IMR-90 (cell line): ENCODE results near the gene TTLL12. TPM values are rescaled to one million over a fixed set of nuclear protein-coding genes. Genes with fewer than 3 reads are reported as not detected.

Experiments
- ATAC-seq: fragments of 200-7000 bp; cut with Tn5 transposase; 2 replicates; pipeline ENCODE4 v1.9.1; 2020; ENCODE audit warnings: low read depth, mild to moderate bottlenecking, moderate library complexity
- BruUV-seq: library from RNA; stranded (reverse); fragments of 400-500 nt; replicated peaks from 2 replicates; lab custom pipeline; 2021; lab: Mats Ljungman, UMichigan
- CTCF ChIA-PET: fragments of 300-600 bp; formaldehyde crosslinking; extraction: SDS; loops from one replicate; lab custom pipeline; 2021; ENCODE audit warnings: antibody characterized with exemption; lab: Yijun Ruan, JAX
- POLR2A ChIA-PET: fragments of 300-600 bp; sonication (Branson Sonifier 250); formaldehyde crosslinking; loops from one replicate; lab custom pipeline; 2022; ENCODE audit warnings: antibody characterized with exemption; ENCODE audit not compliant: unreplicated experiment; lab: Charles Lee
- DNase-seq: peaks from one replicate; pipeline ENCODE4 v3.0.0; 2013
- H2AFZ ChIP-seq: replicated peaks from 2 replicates; pipeline ENCODE3; 2013; ENCODE audit warnings: low read length, mild to moderate bottlenecking; ENCODE audit not compliant: poor library complexity
- H2AK5ac ChIP-seq: 2 replicates; pipeline ENCODE4 v1.6.1; 2013; ENCODE audit warnings: low read depth, low read length, inconsistent platforms
- H2AK9ac ChIP-seq: replicated peaks from 2 replicates; pipeline ENCODE3; 2013; ENCODE audit warnings: mild to moderate bottlenecking, low read depth, low read length, moderate library complexity; ENCODE audit not compliant: poor library complexity
- H2BK120ac ChIP-seq: 2 replicates; pipeline ENCODE4 v1.6.1; 2013; ENCODE audit warnings: low read depth, low read length, inconsistent platforms
- H2BK15ac ChIP-seq: 3 replicates; pipeline ENCODE4 v1.6.1; 2013; ENCODE audit warnings: low read depth, low read length, inconsistent platforms
- H2BK20ac ChIP-seq: 2 replicates; pipeline ENCODE4 v1.6.1; 2013; ENCODE audit warnings: low read depth, mild to moderate bottlenecking, inconsistent platforms, low read length, moderate library complexity
- H2BK5ac ChIP-seq: 2 replicates; pipeline ENCODE4 v1.6.1; 2013; ENCODE audit warnings: mild to moderate bottlenecking, low read depth, low read length, inconsistent platforms; ENCODE audit not compliant: poor library complexity, severe bottlenecking
- H3K14ac ChIP-seq: replicated peaks from 2 replicates; pipeline ENCODE4 v1.6.1; 2013; ENCODE audit warnings: low read depth, low read length, inconsistent platforms
- H3K18ac ChIP-seq: 2 replicates; pipeline ENCODE4 v1.6.1; 2013; ENCODE audit warnings: low read depth, low read length, control low read depth
- H3K23ac ChIP-seq: 2 replicates; pipeline ENCODE4 v1.6.1; 2013; ENCODE audit warnings: low read depth, low read length, inconsistent platforms
- H3K27ac ChIP-seq: 2 replicates; pipeline ENCODE4 v1.5.1; 2013; ENCODE audit warnings: mild to moderate bottlenecking, control low read depth, low read length; ENCODE audit not compliant: insufficient read depth
- H3K27me3 ChIP-seq: 2 replicates; pipeline ENCODE4 v1.6.1; 2013; ENCODE audit warnings: low read length; ENCODE audit not compliant: control insufficient read depth, insufficient read depth
- H3K36me3 ChIP-seq: 2 replicates; pipeline ENCODE4 v1.6.1; 2013; ENCODE audit warnings: low read length, mixed read lengths; ENCODE audit not compliant: control insufficient read depth, insufficient read depth
- H3K4ac ChIP-seq: 2 replicates; pipeline ENCODE4 v1.6.1; 2013; ENCODE audit warnings: low read depth, low read length, inconsistent platforms
- H3K4me1 ChIP-seq: 2 replicates; pipeline ENCODE4 v1.6.1; 2013; ENCODE audit warnings: low read length, mixed read lengths; ENCODE audit not compliant: control insufficient read depth, insufficient read depth
- H3K4me2 ChIP-seq: 2 replicates; pipeline ENCODE4 v1.6.1; 2013; ENCODE audit warnings: low read depth, mild to moderate bottlenecking, control low read depth, low read length, moderate library complexity
- H3K4me3 ChIP-seq: 2 replicates; pipeline ENCODE4 v1.5.1; 2013; ENCODE audit warnings: low read depth, mild to moderate bottlenecking, control low read depth, low read length, moderate library complexity; ENCODE audit not compliant: insufficient read depth
- H3K56ac ChIP-seq: 2 replicates; pipeline ENCODE4 v1.6.1; 2013; ENCODE audit warnings: low read length, inconsistent platforms; ENCODE audit not compliant: insufficient read depth; ENCODE audit errors: extremely low read depth
- H3K79me1 ChIP-seq, 2 experiments: 2 replicates each; pipeline ENCODE4 v1.6.1; 2013; ENCODE audit warnings: low read length in 2 of 2, inconsistent platforms in 1 of 2, low read depth in 1 of 2
- H3K9ac ChIP-seq: 2 replicates; pipeline ENCODE4 v1.6.1; 2013; ENCODE audit warnings: low read depth, low read length, control low read depth
- H3K9me1 ChIP-seq: 2 replicates; pipeline ENCODE4 v1.6.1; 2013; ENCODE audit warnings: low read length, inconsistent platforms; ENCODE audit not compliant: insufficient read depth
- H3K9me3 ChIP-seq: 2 replicates; pipeline ENCODE4 v1.6.1; 2013; ENCODE audit warnings: low read length; ENCODE audit not compliant: control insufficient read depth, insufficient read depth
- H4K20me1 ChIP-seq: 2 replicates; pipeline ENCODE4 v1.6.1; 2013; ENCODE audit warnings: low read length, inconsistent platforms; ENCODE audit not compliant: insufficient read depth
- H4K5ac ChIP-seq: 2 replicates; pipeline ENCODE4 v1.6.1; 2013; ENCODE audit warnings: mild to moderate bottlenecking, low read depth, low read length, control low read depth
- H4K8ac ChIP-seq, 2 experiments: 2 replicates each; pipeline ENCODE4 v1.6.1; 2013; ENCODE audit warnings: low read depth in 2 of 2, low read length in 2 of 2, control low read depth in 1 of 2, inconsistent platforms in 1 of 2
- H4K91ac ChIP-seq: 2 replicates; pipeline ENCODE4 v1.6.1; 2013; ENCODE audit warnings: low read depth, low read length, inconsistent platforms; ENCODE audit not compliant: insufficient read depth
- BHLHE40 ChIP-seq: fragments of 150-350 bp; IDR thresholded peaks from 2 replicates; pipeline ENCODE4 v1.6.1; 2016; ENCODE audit warnings: mild to moderate bottlenecking, low read depth, low read length
- CEBPB ChIP-seq: IDR thresholded peaks from 2 replicates; pipeline ENCODE4 v1.6.1; 2012; ENCODE audit warnings: low read depth, low read length, improper control_type of control experiment
- MXI1 ChIP-seq: IDR thresholded peaks from 2 replicates; pipeline ENCODE4 v1.6.1; 2012; ENCODE audit warnings: low read depth, mild to moderate bottlenecking, low read length, moderate library complexity, borderline replicate concordance
- RAD21 ChIP-seq: IDR thresholded peaks from 2 replicates; pipeline ENCODE4 v1.6.1; 2012; ENCODE audit warnings: low read length, improper control_type of control experiment
- WGBS, 2 experiments: methylation state at CpG; one replicate each; pipeline versions ENCODE4 v1.1.5 to v1.1.7; 2013; ENCODE audit warnings: missing lambda C conversion rate in 2 of 2; ENCODE audit not compliant: insufficient read length in 1 of 2; ENCODE audit errors: extremely low coverage in 2 of 2; 5-methylcytosine and 5-hydroxymethylcytosine counted together
- dilution Hi-C: fragments of 300-500 bp; cut with HindIII; formaldehyde crosslinking; loops from one replicate; pipeline ENCODE4 v1.14.3; 2018; ENCODE audit warnings: low sequenced_read_pairs; ENCODE audit not compliant: unreplicated experiment
- in situ Hi-C: fragments of 300-500 bp; cut with MboI; formaldehyde crosslinking; loops from 3 replicates; pipeline ENCODE4 v1.14.3; 2019; ENCODE audit warnings: low sequenced_read_pairs, inconsistent platforms, mixed read lengths
- intact Hi-C: fragments of 100-400 bp; cut with micrococcal nuclease; formaldehyde crosslinking; loops from 2 replicates; pipeline ENCODE4 v1.10.0; 2022
- polyA plus RNA-seq, 3 experiments: library from polyadenylated mRNA; depleted of rRNA; stranded (reverse); fragments of >200 nt; gene quantifications; 2 replicates each; pipeline ENCODE4 v1.2.3, GENCODE V29; 2012; ENCODE audit warnings: low replicate concordance in 1 of 3
- total RNA-seq: library from RNA; depleted of rRNA; stranded (reverse); fragments of >200 nt; gene quantifications from 2 replicates; pipeline ENCODE4 v1.2.3, GENCODE V29; 2012
- TF ChIP-seq, protein P1 (sequence below): fragments of 150-350 bp; IDR thresholded peaks from 2 replicates; pipeline ENCODE4 v1.6.1; 2016; ENCODE audit warnings: low read depth, mild to moderate bottlenecking, low read length, moderate library complexity, borderline replicate concordance

Gene TTLL12
- total and polyA plus RNA-seq, 2 of the 4 experiments (the other 2 are of a cell fraction) = 20.9 to 30.1 TPM

DNA sequence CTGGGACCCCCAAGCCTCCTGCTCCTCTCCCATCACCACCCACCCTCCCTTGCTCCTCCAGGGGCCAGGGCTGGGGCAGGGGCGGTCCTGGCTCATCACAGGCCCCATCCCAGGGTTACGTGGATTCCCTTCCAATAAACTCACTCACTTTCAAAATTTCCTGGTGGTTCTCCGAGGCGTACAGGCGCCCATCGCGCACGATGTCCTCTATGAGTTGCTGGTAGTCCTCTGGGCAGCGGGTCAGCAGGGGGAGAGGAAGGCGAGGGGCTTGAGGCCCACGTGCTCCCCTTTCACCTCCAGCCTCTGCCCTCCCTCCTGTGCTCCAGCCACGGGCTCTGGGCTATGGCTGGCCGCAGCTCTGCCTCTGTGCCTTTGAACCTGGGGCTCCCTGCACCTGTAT lies 20.5 kb upstream of the TTLL12 start:
- Histone ChIP-seq H2AFZ (no peak overlapping the region), H3K56ac (no peak overlapping the region), H4K91ac (no peak overlapping the region), H3K9me1 (no peaks in the 10 kb centered on the region), H2BK120ac (no peak overlapping the region), H2BK20ac (no peak overlapping the region), H3K9ac (no peak overlapping the region), H3K4ac (no peak overlapping the region), H3K14ac (no peak overlapping the region), H3K4me3 (no peak overlapping the region), H4K20me1 (no peaks in the 10 kb centered on the region), H3K27me3 (peaks cover 21% of the 10 kb centered on the region; the same call in 1 of the 2 replicates), H3K4me2 (no peak overlapping the region), H2BK5ac (no peak overlapping the region), H2BK15ac (no peak overlapping the region), H3K36me3 (no peaks in the 10 kb centered on the region), H3K9me3 (no peaks in the 10 kb centered on the region), H2AK5ac (no peak overlapping the region), H4K8ac (no peak overlapping the region), H3K23ac (no peak overlapping the region), H3K4me1 (peaks cover 2% of the 10 kb centered on the region; the same call in 1 of the 2 replicates), H3K79me1 (no peaks in the 10 kb centered on the region), H3K18ac (no peak overlapping the region), H3K27ac (no peak overlapping the region), H4K5ac (no peak overlapping the region), H2AK9ac (no peak overlapping the region)
- DNase-seq (no peak), ATAC-seq (no peak)
- dilution Hi-C loops (no loop called here), intact Hi-C loops (no loop called here), in situ Hi-C loops (no loop called here)
- TF ChIP-seq MXI1 (no peak), BHLHE40 (no peak), RAD21 (no peak), CEBPB (no peak)
- TF ChIP-seq, protein P1, sequence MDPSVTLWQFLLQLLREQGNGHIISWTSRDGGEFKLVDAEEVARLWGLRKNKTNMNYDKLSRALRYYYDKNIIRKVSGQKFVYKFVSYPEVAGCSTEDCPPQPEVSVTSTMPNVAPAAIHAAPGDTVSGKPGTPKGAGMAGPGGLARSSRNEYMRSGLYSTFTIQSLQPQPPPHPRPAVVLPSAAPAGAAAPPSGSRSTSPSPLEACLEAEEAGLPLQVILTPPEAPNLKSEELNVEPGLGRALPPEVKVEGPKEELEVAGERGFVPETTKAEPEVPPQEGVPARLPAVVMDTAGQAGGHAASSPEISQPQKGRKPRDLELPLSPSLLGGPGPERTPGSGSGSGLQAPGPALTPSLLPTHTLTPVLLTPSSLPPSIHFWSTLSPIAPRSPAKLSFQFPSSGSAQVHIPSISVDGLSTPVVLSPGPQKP = no peak
- no TSS peak for BruUV-seq
- ChIA-PET CTCF (no interaction called here), POLR2A (no interaction called here)
- WGBS, 2 experiments = 36% methylated on average over 3 of the region's 13 CpGs; no CpG with 5 or more reads in 1 of the 2 experiments
